Thyroid gland (tissue), 4 donors: ENCODE measurements around the gene C6orf47. TPM values are rescaled to one million over a fixed set of nuclear protein-coding genes. Genes with fewer than 3 reads are reported as not detected.

Experiments used
- DNase-seq, 2 donors: peaks; one replicate each; pipeline ENCODE4 v3.0.0-alpha.2; 2019
- H3K27ac ChIP-seq, 3 donors: fragments of 200-600 bp; sonication (generic); 1 replicate in 2 of 3; 2 replicates in 1 of 3; pipeline ENCODE4 v1.5.1; 2016 to 2019; ENCODE audit warnings: mild to moderate bottlenecking in 1 of 3, moderate library complexity in 1 of 3
- H3K27me3 ChIP-seq: fragments of 200-600 bp; sonication (generic); one replicate; pipeline ENCODE4 v1.5.1; 2019
- H3K36me3 ChIP-seq, 2 donors: fragments of 200-600 bp; sonication (generic); one replicate each; pipeline ENCODE4 v1.5.1; 2016 to 2019
- H3K4me1 ChIP-seq, 2 donors: fragments of 200-600 bp; sonication (generic); one replicate each; pipeline ENCODE4 v1.5.1; 2017 to 2019
- H3K4me3 ChIP-seq, 3 donors: fragments of 200-600 bp; sonication (generic); replicated peaks in 1 of 3; 1 replicate in 2 of 3; 2 replicates in 1 of 3; pipeline ENCODE4 v1.5.1; 2016; ENCODE audit warnings: mild to moderate bottlenecking in 1 of 3
- H3K9me3 ChIP-seq: fragments of 200-600 bp; sonication (generic); one replicate; pipeline ENCODE4 v1.5.1; 2017
- POLR2A ChIP-seq, 2 donors: fragments of 450-650 bp; IDR thresholded peaks; one replicate each; pipeline ENCODE4 v1.6.1; 2017; ENCODE audit warnings: antibody characterized with exemption in 2 of 2, mild to moderate bottlenecking in 2 of 2, moderate library complexity in 1 of 2
- WGBS, 2 donors: methylation state at CpG; one replicate each; pipeline ENCODE4 v1.1.5; 2017; 5-methylcytosine and 5-hydroxymethylcytosine counted together
- intact Hi-C: fragments of 100-400 bp; cut with DNase I; formaldehyde crosslinking; loops from one replicate; pipeline ENCODE4 v1.15.1; 2023
- total RNA-seq, 4 donors: library from RNA; depleted of rRNA; stranded (reverse); fragments of >200 nt; gene quantifications; one replicate each; pipeline ENCODE4 v1.2.3, GENCODE V29; 2016
- TF ChIP-seq, protein P1 (sequence below), 6 experiments: fragments of 200-600 bp in 3 of 6; fragments of 450-650 bp in 3 of 6; sonication (generic) in 3 of 6; IDR thresholded peaks; one replicate each; pipeline ENCODE4 v1.5.1; 2016 to 2019; ENCODE audit warnings: antibody characterized with exemption in 6 of 6, mild to moderate bottlenecking in 2 of 6, inconsistent platforms in 1 of 6, moderate library complexity in 1 of 6

Gene C6orf47
- total RNA-seq, 4 donors from 2014 or later, result 23.6 to 32.3 (median 28.7) TPM

DNA sequence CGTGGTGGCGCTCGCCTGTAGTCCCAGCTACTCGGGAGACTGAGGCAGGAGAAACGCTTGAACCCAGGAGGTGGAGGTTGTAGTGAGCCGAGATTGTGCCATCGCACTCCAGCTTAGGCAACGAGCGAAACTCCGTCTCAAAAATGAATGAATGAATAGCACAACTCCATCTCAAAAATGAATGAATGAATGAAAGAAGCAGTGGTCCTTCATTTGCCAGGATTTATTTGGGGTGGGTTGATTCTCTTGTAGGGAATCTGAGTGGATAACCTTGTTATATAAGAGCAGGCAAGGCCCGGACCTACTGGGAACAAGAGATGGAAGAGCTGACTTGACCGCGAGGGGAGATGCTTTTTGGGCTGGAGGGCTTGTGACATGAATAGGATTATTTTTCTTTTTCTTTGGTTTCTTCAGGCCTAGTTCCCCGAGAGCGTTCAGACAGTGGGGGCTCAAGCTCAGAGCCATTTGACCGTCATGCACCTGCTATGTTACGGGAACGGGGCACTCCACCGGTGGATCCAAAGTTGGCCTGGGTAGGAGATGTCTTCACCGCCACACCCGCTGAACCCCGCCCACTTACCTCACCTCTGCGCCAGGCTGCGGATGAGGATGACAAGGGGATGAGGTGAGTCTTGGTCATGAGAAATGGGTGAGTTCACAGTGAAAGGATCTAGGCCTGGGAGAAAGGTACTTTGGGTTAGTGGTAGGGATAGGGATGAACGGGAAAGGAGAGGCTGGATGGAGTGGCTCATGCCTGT, 30.2 kb downstream of the C6orf47 start:
- TF ChIP-seq POLR2A (IDR thresholded peaks at IDR 0.05), result no peak
- TF ChIP-seq, protein P1, sequence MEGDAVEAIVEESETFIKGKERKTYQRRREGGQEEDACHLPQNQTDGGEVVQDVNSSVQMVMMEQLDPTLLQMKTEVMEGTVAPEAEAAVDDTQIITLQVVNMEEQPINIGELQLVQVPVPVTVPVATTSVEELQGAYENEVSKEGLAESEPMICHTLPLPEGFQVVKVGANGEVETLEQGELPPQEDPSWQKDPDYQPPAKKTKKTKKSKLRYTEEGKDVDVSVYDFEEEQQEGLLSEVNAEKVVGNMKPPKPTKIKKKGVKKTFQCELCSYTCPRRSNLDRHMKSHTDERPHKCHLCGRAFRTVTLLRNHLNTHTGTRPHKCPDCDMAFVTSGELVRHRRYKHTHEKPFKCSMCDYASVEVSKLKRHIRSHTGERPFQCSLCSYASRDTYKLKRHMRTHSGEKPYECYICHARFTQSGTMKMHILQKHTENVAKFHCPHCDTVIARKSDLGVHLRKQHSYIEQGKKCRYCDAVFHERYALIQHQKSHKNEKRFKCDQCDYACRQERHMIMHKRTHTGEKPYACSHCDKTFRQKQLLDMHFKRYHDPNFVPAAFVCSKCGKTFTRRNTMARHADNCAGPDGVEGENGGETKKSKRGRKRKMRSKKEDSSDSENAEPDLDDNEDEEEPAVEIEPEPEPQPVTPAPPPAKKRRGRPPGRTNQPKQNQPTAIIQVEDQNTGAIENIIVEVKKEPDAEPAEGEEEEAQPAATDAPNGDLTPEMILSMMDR (IDR thresholded peaks at IDR 0.05), result no peak
- H3K4me3 ChIP-seq, result no peak overlapping the region
- intact Hi-C loops, result no loop called here
- H3K27me3 ChIP-seq, result no peaks in the 10 kb centered on the region
- DNase-seq, result no peak
- H3K36me3 ChIP-seq, result peaks cover 95 to 99% of the 10 kb centered on the region in 2 donors
- no peaks in the 10 kb centered on the region for H3K9me3 ChIP-seq
- 93 to 94% methylated on average over 25 of the region's 25 CpGs for WGBS, 2 donors
- no peaks in the 10 kb centered on the region for H3K4me1 ChIP-seq
- H3K27ac ChIP-seq, result no peak overlapping the region

DNA sequence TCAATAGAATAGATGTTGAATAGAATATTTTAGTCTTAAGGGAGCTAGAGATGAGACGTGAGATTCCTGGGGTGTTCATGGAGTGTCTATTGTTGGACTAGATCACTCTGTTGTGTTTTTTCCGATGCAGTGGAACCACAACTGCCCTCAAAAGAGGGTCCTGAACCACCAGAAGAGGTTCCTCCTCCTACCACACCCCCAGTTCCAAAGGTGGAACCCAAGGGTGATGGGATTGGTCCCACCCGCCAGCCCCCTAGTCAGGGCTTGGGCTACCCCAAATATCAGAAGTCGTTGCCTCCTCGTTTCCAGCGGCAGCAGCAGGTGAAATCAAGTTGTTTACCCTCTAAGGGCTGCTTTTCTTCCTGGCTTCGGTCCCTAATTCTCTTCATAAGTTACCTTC, 31.6 kb downstream of the C6orf47 start:
- no peak for DNase-seq
- H3K9me3 ChIP-seq, result no peaks in the 10 kb centered on the region
- H3K27ac ChIP-seq, result no peak overlapping the region
- WGBS, 2 donors, result 88 to 95% methylated on average over 7 of the region's 7 CpGs
- H3K4me3 ChIP-seq, result no peak overlapping the region
- intact Hi-C loops, result no loop called here
- TF ChIP-seq, protein P1 (IDR thresholded peaks at IDR 0.05), result no peak
- no peak for TF ChIP-seq POLR2A (IDR thresholded peaks at IDR 0.05)
- H3K4me1 ChIP-seq, result no peaks in the 10 kb centered on the region
- no peaks in the 10 kb centered on the region for H3K27me3 ChIP-seq
- peaks cover 96 to 99% of the 10 kb centered on the region in 2 donors for H3K36me3 ChIP-seq

DNA sequence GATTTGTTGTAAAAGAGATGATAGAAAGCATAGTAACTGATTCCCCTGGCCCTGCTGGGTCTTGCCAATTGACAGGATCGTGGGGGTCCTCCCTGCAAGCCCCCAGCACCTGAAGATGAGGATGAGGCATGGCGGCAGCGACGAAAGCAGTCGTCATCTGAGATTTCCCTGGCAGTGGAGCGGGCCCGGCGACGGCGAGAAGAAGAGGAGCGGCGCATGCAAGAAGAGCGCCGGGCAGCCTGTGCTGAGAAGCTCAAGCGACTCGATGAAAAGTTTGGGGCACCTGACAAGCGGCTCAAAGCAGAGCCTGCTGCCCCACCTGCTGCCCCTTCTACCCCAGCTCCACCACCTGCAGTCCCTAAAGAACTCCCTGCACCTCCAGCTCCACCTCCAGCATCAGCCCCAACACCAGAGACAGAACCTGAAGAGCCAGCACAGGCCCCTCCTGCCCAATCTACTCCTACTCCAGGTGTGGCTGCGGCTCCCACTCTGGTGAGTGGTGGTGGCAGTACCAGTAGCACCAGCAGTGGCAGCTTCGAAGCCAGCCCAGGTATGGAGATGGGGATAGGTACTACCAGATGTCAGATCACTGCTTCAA, 32.8 kb downstream of the C6orf47 start:
- 97 to 98% methylated on average over 19 of the region's 19 CpGs for WGBS, 2 donors
- H3K4me3 ChIP-seq, result no peak overlapping the region
- H3K27me3 ChIP-seq, result no peaks in the 10 kb centered on the region
- H3K36me3 ChIP-seq, result peaks cover 87 to 95% of the 10 kb centered on the region in 2 donors
- intact Hi-C loops, result no loop called here
- TF ChIP-seq, protein P1 (IDR thresholded peaks at IDR 0.05), result no peak
- TF ChIP-seq POLR2A (IDR thresholded peaks at IDR 0.05), result no peak
- no peak overlapping the region for H3K27ac ChIP-seq
- no peak for DNase-seq
- H3K4me1 ChIP-seq, result no peaks in the 10 kb centered on the region
- no peaks in the 10 kb centered on the region for H3K9me3 ChIP-seq

DNA sequence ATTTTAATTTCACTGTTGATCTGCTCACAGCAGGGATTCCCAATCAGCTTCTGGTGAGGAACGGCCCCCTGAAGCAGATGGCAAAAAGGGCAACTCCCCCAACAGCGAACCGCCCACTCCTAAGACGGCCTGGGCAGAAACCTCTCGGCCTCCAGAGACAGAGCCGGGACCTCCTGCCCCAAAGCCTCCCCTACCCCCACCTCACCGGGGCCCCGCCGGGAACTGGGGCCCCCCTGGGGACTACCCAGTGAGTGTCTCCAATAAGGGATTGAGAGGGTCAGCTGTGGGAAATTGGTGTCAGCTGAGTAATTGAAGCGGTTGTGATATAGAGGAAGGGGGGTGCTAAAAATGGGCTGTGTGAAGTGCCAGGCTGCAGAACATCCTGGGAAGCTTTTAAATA, 33.6 kb downstream of the C6orf47 start:
- Histone ChIP-seq H3K4me3 (no peak overlapping the region), H3K36me3 (peaks cover 80 to 86% of the 10 kb centered on the region in 2 donors)

More for the DNA sequence above, 33.6 kb downstream of the C6orf47 start:
- WGBS, 2 donors, result 91 to 96% methylated on average over 10 of the region's 10 CpGs
- peaks cover 3 to 7% of the 10 kb centered on the region in 2 donors for H3K4me1 ChIP-seq
- DNase-seq, result no peak
- intact Hi-C loops, result no loop called here
- no peaks in the 10 kb centered on the region for H3K27me3 ChIP-seq
- H3K9me3 ChIP-seq, result no peaks in the 10 kb centered on the region
- no peak for TF ChIP-seq POLR2A (IDR thresholded peaks at IDR 0.05)
- TF ChIP-seq, protein P1 (IDR thresholded peaks at IDR 0.05), result no peak
- no peak overlapping the region for H3K27ac ChIP-seq
